ENCODE measurements around the gene BCAP29. TPM values are rescaled to one million over a fixed set of nuclear protein-coding genes. Genes with fewer than 3 reads are reported as not detected.

Gene BCAP29
- total RNA-seq, 2 donors from 2014 or later: 141 to 271 TPM

DNA sequence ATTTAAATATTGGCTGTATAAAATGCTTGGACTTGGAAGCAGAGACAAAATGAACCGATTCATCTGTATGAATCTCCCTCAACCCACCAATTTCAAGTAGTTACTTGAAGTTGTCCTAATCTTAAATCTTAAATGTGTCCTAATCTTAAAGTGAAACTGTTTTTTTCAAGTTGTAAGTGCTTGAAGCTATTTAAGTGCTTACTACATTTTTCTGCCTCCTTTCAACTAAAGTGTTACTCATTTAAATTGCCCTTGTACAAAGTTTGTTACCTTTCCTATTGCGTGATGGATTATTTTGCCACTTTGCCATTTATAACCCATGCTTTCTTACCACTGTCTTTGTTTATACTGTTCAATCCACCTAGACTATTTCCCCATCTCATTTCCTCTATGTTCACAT, 2.8 kb downstream of the BCAP29 start:
- Histone ChIP-seq H3K4me3 (peak overlapping the region; percentile 88), H3K27me3 (replicated peaks; ENCODE audit: insufficient read depth) (no peaks in the 10 kb centered on the region), H3K27ac (peak overlapping the region in 1 of 2 donors; percentile 23), H3K36me3 (peaks cover 19% of the 10 kb centered on the region), H3K4me1 (ENCODE audit: control insufficient read depth in 1 of 2, low read depth in 2 of 2) (peaks cover 43 to 49% of the 10 kb centered on the region in 2 donors), H3K9me3 (no peaks in the 10 kb centered on the region)
- DNase-seq (ENCODE audit: low spot score) (no peak), ATAC-seq (ENCODE audit: insufficient number of reproducible peaks, low FRiP score, low read depth) (no peak)
- TF ChIP-seq, protein P1, sequence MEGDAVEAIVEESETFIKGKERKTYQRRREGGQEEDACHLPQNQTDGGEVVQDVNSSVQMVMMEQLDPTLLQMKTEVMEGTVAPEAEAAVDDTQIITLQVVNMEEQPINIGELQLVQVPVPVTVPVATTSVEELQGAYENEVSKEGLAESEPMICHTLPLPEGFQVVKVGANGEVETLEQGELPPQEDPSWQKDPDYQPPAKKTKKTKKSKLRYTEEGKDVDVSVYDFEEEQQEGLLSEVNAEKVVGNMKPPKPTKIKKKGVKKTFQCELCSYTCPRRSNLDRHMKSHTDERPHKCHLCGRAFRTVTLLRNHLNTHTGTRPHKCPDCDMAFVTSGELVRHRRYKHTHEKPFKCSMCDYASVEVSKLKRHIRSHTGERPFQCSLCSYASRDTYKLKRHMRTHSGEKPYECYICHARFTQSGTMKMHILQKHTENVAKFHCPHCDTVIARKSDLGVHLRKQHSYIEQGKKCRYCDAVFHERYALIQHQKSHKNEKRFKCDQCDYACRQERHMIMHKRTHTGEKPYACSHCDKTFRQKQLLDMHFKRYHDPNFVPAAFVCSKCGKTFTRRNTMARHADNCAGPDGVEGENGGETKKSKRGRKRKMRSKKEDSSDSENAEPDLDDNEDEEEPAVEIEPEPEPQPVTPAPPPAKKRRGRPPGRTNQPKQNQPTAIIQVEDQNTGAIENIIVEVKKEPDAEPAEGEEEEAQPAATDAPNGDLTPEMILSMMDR (IDR thresholded peaks at IDR 0.05): no peak

DNA sequence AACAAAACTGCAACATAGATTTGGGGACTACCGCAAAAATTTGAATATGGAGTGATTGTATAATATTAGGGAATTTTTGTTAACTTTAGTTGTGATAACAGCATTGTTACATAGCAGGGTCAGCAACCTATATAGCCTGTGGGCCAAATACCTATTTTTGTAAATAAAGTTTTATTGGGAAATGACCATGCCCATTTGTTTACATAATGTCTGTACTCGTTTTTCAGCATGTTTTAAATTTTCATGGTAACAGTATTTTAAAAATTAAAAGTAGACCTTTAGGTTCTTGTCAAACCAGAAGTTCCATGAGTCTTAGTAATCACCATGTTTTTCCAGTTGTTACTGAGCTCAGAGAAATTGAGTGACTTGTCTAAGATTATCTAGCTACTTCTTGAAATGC, 4.7 kb downstream of the BCAP29 start:
- peaks cover 44 to 55% of the 10 kb centered on the region in 2 donors for H3K4me1 ChIP-seq (ENCODE audit: control insufficient read depth in 1 of 2, low read depth in 2 of 2)
- H3K27ac ChIP-seq: peak overlapping the region; percentile 24 to 32
- no peak for DNase-seq (ENCODE audit: low spot score)
- ATAC-seq (ENCODE audit: insufficient number of reproducible peaks, low FRiP score, low read depth): no peak
- H3K9me3 ChIP-seq: no peaks in the 10 kb centered on the region
- peaks cover 19% of the 10 kb centered on the region for H3K36me3 ChIP-seq
- H3K27me3 ChIP-seq (replicated peaks; ENCODE audit: insufficient read depth): no peaks in the 10 kb centered on the region
- H3K4me3 ChIP-seq: no peak overlapping the region
- TF ChIP-seq, protein P1 (IDR thresholded peaks at IDR 0.05): no peak

DNA sequence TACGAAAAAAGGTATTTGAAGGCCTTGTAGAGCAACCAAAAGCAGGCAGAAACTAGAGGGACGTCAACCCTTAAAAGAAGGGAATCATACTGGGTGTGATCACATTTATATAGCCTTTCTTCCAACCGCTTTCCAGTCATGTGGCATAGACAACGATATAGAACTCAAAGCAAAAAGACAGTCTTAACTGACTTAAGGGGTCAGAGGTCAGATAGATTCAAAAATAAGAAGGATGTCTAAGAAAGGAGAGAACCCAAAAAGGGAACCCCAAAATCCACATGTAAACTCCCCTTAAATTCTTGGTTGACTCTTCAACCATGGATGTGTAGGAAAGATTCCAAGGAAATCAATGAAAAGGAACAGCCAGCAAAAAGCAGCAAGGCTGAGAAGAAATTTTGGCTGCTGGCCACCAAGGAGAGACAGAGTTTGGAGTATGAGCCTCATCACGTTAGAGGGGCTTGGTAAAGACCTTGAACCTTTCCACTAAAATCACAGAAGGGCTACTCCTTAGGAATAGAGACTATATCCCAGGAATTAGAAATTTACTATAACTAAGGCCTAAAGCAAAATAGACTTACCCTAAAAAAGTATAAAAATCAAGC, 8.6 kb downstream of the BCAP29 start:
- ATAC-seq (ENCODE audit: insufficient number of reproducible peaks, low FRiP score, low read depth): no peak
- DNase-seq (ENCODE audit: low spot score): no peak
- TF ChIP-seq, protein P1 (IDR thresholded peaks at IDR 0.05): no peak
- Histone ChIP-seq H3K4me1 (ENCODE audit: control insufficient read depth in 1 of 2, low read depth in 2 of 2) (peaks cover 55 to 65% of the 10 kb centered on the region in 2 donors), H3K4me3 (no peak overlapping the region), H3K9me3 (no peaks in the 10 kb centered on the region), H3K27ac (peak overlapping the region; percentile 61 to 73), H3K27me3 (replicated peaks; ENCODE audit: insufficient read depth) (no peaks in the 10 kb centered on the region), H3K36me3 (peaks cover 19% of the 10 kb centered on the region)

DNA sequence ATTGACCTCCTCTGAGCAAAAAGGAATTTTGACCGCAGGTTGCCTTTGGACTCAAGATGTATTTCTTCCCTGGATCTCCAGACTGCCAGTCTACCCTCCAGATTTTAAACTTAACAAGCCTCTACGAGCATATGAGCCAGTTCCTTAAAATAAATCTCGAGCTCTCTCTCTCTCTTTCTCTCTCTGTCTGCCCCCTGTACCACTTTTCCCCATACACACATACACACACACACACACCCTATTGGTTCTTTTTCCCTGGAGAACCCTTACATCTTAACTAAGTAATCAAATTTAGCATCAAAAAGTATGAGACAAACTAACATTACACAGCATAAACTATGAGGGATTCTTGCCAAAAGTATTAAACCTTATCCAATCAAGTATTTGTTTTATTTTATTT, 11.4 kb downstream of the BCAP29 start:
- H3K4me1 ChIP-seq (ENCODE audit: control insufficient read depth in 1 of 2, low read depth in 2 of 2): peaks cover 60 to 84% of the 10 kb centered on the region in 2 donors
- peak overlapping the region; percentile 58 for H3K4me3 ChIP-seq
- H3K36me3 ChIP-seq: no peaks in the 10 kb centered on the region
- TF ChIP-seq, protein P1 (IDR thresholded peaks at IDR 0.05): no peak
- peak overlapping the region; percentile 73 to 94 for H3K27ac ChIP-seq
- no peaks in the 10 kb centered on the region for H3K9me3 ChIP-seq
- DNase-seq (ENCODE audit: low spot score) (no peak), ATAC-seq (ENCODE audit: insufficient number of reproducible peaks, low FRiP score, low read depth) (peak; percentile 15)
- H3K27me3 ChIP-seq (replicated peaks; ENCODE audit: insufficient read depth): no peaks in the 10 kb centered on the region

DNA sequence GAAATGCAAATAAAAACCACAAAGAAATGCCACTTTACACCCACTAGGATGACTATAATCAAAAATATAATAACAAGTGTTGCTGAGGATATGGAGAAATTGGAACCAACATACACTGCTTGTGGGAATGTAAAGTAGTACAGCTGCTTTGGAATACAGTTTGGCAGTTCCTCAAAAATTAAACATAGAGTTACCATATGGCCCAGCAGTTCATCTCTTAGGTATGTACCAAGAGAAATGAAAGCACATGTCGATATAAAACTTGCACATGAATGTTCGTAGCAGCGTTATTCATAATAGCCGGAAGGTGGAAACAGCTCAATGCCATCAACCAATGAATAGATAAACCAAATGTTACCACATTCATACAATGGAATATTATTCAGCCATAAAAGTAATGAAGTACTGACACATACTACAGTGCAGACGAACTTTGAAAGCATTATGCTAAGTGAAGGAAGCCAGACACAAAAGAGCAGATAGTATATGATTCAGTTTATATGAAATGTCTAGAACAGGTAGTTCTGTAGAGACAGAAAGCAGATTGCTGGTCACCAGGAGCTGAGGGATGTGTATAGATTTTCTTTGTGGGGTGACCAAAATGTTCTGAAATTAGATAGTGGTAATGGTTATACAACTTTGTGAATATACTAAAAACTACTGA, 12.4 kb downstream of the BCAP29 start:
- TF ChIP-seq, protein P1 (IDR thresholded peaks at IDR 0.05): no peak
- H3K27me3 ChIP-seq (replicated peaks; ENCODE audit: insufficient read depth): no peaks in the 10 kb centered on the region
- DNase-seq (ENCODE audit: low spot score) (no peak), ATAC-seq (ENCODE audit: insufficient number of reproducible peaks, low FRiP score, low read depth) (no peak)
- peak overlapping the region; percentile 73 to 94 for H3K27ac ChIP-seq
- H3K4me1 ChIP-seq (ENCODE audit: control insufficient read depth in 1 of 2, low read depth in 2 of 2): peaks cover 57 to 85% of the 10 kb centered on the region in 2 donors
- H3K4me3 ChIP-seq: no peak overlapping the region
- H3K36me3 ChIP-seq: no peaks in the 10 kb centered on the region
- no peaks in the 10 kb centered on the region for H3K9me3 ChIP-seq

All from thoracic aorta (tissue), 2 donors.